ENCODE measurements around the gene PRDM11.

Gene PRDM11

GRCh38 chr11:45162064-45162375 is 15.6 kb downstream of the PRDM11 start:
- no peak for DNase-seq (ENCODE audit: low read depth)
- TF ChIP-seq, protein P1, sequence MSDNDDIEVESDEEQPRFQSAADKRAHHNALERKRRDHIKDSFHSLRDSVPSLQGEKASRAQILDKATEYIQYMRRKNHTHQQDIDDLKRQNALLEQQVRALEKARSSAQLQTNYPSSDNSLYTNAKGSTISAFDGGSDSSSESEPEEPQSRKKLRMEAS (IDR thresholded peaks at IDR 0.05; ENCODE audit: low read depth, low read length): no peak
- TF ChIP-seq MYC (IDR thresholded peaks at IDR 0.05; ENCODE audit: low read depth, low read length) (no peak), CTCF (IDR thresholded peaks at IDR 0.05; ENCODE audit: low read depth, low read length) (no peak), POLR2A (IDR thresholded peaks at IDR 0.05; ENCODE audit: extremely low read depth, insufficient read length) (no peak)
- H3K4me3 ChIP-seq (ENCODE audit: low read depth, low read length): no peak overlapping the region

DNA sequence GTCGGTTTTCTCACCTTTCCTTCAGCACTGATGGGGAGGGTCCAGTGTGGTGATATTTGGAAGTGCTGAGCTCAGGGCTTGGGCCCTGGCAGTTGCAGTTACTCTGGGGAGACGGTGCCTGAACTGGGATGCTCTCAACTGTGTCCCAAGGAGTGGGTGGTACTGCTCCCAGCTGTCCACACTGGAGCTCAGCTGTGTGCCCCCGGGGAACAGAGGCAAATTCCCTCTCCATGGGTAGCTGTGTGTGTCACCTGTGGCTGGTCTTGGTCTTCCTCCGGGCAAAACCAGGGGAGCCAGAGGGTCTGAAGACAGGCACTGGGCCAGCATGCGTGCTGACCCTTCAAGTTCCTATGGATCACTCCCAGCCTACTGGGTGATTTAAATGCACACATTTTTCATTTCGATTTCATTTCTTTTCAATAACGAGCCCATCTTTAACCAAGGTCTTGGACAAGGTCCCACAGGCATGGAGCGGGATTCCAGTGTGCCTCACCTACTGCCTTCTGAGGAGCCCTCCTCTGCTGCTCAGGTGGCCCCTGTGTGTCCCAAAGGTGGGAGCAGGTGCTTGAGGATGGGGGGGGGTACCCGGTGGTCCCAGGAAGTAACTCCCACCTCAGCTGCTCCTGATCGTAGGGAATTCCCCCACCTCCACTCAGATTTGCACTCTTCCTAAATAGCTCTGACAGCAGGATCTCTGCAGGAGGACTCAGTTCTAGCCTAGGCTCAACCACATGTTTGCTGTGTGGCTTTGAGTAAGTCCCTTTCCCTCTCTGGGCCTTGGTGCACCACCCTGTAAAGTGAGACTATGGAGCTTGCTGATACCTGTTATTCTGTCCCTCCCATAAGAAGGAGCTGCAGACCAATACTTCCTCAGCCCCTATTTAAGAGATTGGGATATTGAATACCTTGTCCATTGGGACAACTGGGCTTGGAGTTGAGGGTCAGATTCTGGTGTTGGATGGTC is 16.8 kb downstream of the PRDM11 start:
- no peak overlapping the region for H3K4me3 ChIP-seq (ENCODE audit: low read depth, low read length)
- DNase-seq (ENCODE audit: low read depth): no peak
- TF ChIP-seq POLR2A (IDR thresholded peaks at IDR 0.05; ENCODE audit: extremely low read depth, insufficient read length) (no peak), CTCF (IDR thresholded peaks at IDR 0.05; ENCODE audit: low read depth, low read length) (no peak), MYC (IDR thresholded peaks at IDR 0.05; ENCODE audit: low read depth, low read length) (no peak)
- TF ChIP-seq, protein P1 (IDR thresholded peaks at IDR 0.05; ENCODE audit: low read depth, low read length): no peak

- peak; percentile 39 for DNase-seq (ENCODE audit: low read depth)
- H3K4me3 ChIP-seq (ENCODE audit: low read depth, low read length): no peak overlapping the region
- TF ChIP-seq, protein P1 (IDR thresholded peaks at IDR 0.05; ENCODE audit: low read depth, low read length): no peak
- no peak for TF ChIP-seq POLR2A (IDR thresholded peaks at IDR 0.05; ENCODE audit: extremely low read depth, insufficient read length)
- no peak for TF ChIP-seq CTCF (IDR thresholded peaks at IDR 0.05; ENCODE audit: low read depth, low read length)
- no peak for TF ChIP-seq MYC (IDR thresholded peaks at IDR 0.05; ENCODE audit: low read depth, low read length)
These were observed 17.6 kb downstream of the PRDM11 start for GRCh38 chr11:45163956-45164575.

- no peak overlapping the region for H3K4me3 ChIP-seq (ENCODE audit: low read depth, low read length)
- no peak for DNase-seq (ENCODE audit: low read depth)
- no peak for TF ChIP-seq MYC (IDR thresholded peaks at IDR 0.05; ENCODE audit: low read depth, low read length)
- TF ChIP-seq CTCF (IDR thresholded peaks at IDR 0.05; ENCODE audit: low read depth, low read length): no peak
- TF ChIP-seq POLR2A (IDR thresholded peaks at IDR 0.05; ENCODE audit: extremely low read depth, insufficient read length): no peak
- TF ChIP-seq, protein P1 (IDR thresholded peaks at IDR 0.05; ENCODE audit: low read depth, low read length): no peak
These were observed 18.9 kb downstream of the PRDM11 start for GRCh38 chr11:45165386-45165785.

GRCh38 chr11:45165806-45166603 is 19.6 kb downstream of the PRDM11 start:
- TF ChIP-seq MYC (IDR thresholded peaks at IDR 0.05; ENCODE audit: low read depth, low read length) (no peak), CTCF (IDR thresholded peaks at IDR 0.05; ENCODE audit: low read depth, low read length) (no peak), POLR2A (IDR thresholded peaks at IDR 0.05; ENCODE audit: extremely low read depth, insufficient read length) (no peak)
- TF ChIP-seq, protein P1 (IDR thresholded peaks at IDR 0.05; ENCODE audit: low read depth, low read length): no peak

More at GRCh38 chr11:45165806-45166603, 19.6 kb downstream of the PRDM11 start:
- H3K4me3 ChIP-seq (ENCODE audit: low read depth, low read length): no peak overlapping the region
- no peak for DNase-seq (ENCODE audit: low read depth)
